ENCODE measurements around the gene MAPKBP1. TPM values are rescaled to one million over a fixed set of nuclear protein-coding genes. Genes with fewer than 3 reads are reported as not detected.

The MAPKBP1 gene
- total and polyA plus RNA-seq, 9 of the 15 experiments (the other 6 are each of a cell fraction or from before 2014, with no cell fraction given) = 0.15 to 9.5 (median 4.5) TPM

DNA sequence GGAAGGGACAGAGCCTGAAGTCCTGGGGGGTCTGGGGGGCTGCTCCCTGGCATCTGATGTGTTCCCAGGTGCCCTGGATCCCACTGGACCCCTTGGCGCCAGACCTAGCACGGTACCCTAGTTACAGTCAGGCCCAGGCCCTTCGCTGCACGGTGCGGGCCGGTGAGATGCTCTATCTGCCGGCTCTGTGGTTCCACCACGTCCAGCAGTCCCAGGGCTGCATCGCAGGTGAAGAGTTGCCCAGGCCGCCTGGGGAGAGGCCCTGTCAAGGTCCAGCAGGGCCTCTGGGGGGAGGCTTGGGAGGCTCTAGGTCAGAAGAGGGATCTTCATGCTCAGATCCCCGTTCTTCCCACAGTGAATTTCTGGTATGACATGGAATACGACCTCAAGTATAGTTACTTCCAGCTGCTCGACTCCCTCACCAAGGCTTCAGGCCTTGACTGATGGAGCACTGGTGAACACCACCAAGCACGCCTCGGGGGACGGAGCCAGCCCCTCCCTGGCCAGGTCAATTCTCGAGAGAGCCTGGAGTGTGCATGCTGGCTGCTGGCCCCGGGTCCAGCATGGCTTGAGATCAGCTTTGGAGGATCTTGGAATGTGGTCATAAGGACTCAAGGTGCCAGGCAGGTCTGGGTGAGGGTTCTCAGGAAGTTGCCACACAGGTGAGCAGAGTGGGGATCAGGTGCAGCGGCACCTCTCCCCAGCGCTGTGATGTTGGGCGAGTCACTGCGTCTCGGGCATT lies 62.6 kb downstream of the MAPKBP1 start:
- no peak overlapping the region for H3K9ac ChIP-seq (ENCODE audit: insufficient read depth in 1 of 2, low read depth in 2 of 2, low read length in 2 of 2)
- H3K9me3 ChIP-seq (replicated peaks; ENCODE audit: control insufficient read depth, insufficient read depth, low read depth, low read length) = no peaks in the 10 kb centered on the region
- no peaks in the 10 kb centered on the region for H3K79me2 ChIP-seq (ENCODE audit: control insufficient read depth, insufficient read depth, low read length)
- no peak overlapping the region for H3K4me2 ChIP-seq (ENCODE audit: insufficient read depth, low read length)
- ChIA-PET POLR2A (interaction anchor here (0.6 to 1.1 kb wide), 2 partner anchors 9 to 307 kb away, joined by 3 to 4 read pairs; no protein-coding TSS in a partner anchor), CTCF (ENCODE audit: low intra/inter-chr PET ratio) (no interaction called here)
- no peak overlapping the region for H2AFZ ChIP-seq (ENCODE audit: low read depth, low read length)
- WGBS (ENCODE audit: insufficient coverage, low coverage, missing lambda C conversion rate) = 81% methylated on average over 23 of the region's 23 CpGs
- intact Hi-C loops (cut with micrococcal nuclease) = no loop called here
- ATAC-seq (no peak), DNase-seq (ENCODE audit: extremely low read depth in 1 of 4, low spot score in 3 of 4) (no peak), FAIRE-seq (no peak)
- no peak overlapping the region for H3K27ac ChIP-seq (ENCODE audit: extremely low read depth, low read depth, low read length)
- no peak overlapping the region for H3K4me3 ChIP-seq
- H3K36me3 ChIP-seq (ENCODE audit: control insufficient read depth, insufficient read depth, low read length) = peaks cover 1% of the 10 kb centered on the region; the same call in 1 of the 3 replicates
- no TSS peak for BruUV-seq (replicated peaks)
- peaks cover 11% of the 10 kb centered on the region; the same call in 1 of the 2 replicates for H4K20me1 ChIP-seq (replicated peaks; ENCODE audit: control insufficient read depth, insufficient read depth, low read length)
- no peaks in the 10 kb centered on the region for H3K27me3 ChIP-seq (ENCODE audit: control insufficient read depth in 2 of 2, insufficient read depth in 2 of 2, low read length in 2 of 2)
- H3K4me1 ChIP-seq (replicated peaks in 1 of 2; ENCODE audit: control insufficient read depth in 2 of 2, insufficient read depth in 2 of 2, low read length in 2 of 2) = peaks cover 0 to 18% of the 10 kb centered on the region in 2 experiments; a peak in 2 of 5 replicates
- H3K9me1 ChIP-seq (ENCODE audit: control insufficient read depth, insufficient read depth, low read length) = no peaks in the 10 kb centered on the region
- in situ Hi-C loops (cut with MboI) = no loop called here
- TF ChIP-seq TCF3 (CRISPR knock-in tag; IDR thresholded peaks at IDR 0.05) (no peak), ZKSCAN8 (CRISPR knock-in tag; IDR thresholded peaks at IDR 0.05) (no peak), LARP7 (IDR thresholded peaks at IDR 0.05) (no peak), DNMT1 (IDR thresholded peaks at IDR 0.05) (no peak)
- TF ChIP-seq, protein P1, sequence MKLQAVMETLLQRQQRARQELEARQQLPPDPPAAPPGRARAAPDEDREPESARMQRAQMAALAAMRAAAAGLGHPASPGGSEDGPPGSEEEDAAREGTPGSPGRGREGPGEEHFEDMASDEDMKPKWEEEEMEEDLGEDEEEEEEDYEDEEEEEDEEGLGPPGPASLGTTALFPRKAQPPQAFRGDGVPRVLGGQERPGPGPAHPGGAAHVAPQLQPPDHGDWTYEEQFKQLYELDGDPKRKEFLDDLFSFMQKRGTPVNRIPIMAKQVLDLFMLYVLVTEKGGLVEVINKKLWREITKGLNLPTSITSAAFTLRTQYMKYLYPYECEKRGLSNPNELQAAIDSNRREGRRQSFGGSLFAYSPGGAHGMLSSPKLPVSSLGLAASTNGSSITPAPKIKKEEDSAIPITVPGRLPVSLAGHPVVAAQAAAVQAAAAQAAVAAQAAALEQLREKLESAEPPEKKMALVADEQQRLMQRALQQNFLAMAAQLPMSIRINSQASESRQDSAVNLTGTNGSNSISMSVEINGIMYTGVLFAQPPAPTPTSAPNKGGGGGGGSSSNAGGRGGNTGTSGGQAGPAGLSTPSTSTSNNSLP (IDR thresholded peaks at IDR 0.05; ENCODE audit: borderline replicate concordance, low read depth, low read length) = no peak
- TF ChIP-seq, protein P2, sequence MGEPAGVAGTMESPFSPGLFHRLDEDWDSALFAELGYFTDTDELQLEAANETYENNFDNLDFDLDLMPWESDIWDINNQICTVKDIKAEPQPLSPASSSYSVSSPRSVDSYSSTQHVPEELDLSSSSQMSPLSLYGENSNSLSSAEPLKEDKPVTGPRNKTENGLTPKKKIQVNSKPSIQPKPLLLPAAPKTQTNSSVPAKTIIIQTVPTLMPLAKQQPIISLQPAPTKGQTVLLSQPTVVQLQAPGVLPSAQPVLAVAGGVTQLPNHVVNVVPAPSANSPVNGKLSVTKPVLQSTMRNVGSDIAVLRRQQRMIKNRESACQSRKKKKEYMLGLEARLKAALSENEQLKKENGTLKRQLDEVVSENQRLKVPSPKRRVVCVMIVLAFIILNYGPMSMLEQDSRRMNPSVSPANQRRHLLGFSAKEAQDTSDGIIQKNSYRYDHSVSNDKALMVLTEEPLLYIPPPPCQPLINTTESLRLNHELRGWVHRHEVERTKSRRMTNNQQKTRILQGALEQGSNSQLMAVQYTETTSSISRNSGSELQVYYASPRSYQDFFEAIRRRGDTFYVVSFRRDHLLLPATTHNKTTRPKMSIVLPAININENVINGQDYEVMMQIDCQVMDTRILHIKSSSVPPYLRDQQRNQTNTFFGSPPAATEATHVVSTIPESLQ (CRISPR knock-in tag; IDR thresholded peaks at IDR 0.05) = no peak
- TF ChIP-seq, protein P3, sequence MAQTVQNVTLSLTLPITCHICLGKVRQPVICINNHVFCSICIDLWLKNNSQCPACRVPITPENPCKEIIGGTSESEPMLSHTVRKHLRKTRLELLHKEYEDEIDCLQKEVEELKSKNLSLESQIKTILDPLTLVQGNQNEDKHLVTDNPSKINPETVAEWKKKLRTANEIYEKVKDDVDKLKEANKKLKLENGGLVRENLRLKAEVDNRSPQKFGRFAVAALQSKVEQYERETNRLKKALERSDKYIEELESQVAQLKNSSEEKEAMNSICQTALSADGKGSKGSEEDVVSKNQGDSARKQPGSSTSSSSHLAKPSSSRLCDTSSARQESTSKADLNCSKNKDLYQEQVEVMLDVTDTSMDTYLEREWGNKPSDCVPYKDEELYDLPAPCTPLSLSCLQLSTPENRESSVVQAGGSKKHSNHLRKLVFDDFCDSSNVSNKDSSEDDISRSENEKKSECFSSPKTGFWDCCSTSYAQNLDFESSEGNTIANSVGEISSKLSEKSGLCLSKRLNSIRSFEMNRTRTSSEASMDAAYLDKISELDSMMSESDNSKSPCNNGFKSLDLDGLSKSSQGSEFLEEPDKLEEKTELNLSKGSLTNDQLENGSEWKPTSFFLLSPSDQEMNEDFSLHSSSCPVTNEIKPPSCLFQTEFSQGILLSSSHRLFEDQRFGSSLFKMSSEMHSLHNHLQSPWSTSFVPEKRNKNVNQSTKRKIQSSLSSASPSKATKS (CRISPR knock-in tag; IDR thresholded peaks at IDR 0.05) = no peak

All from K562 (cell line).